ENCODE measurements around the gene RBM39.
"Not testable (repeated sequence)": the region's sequence is repeated elsewhere in the genome, so short reads cannot be mapped to it uniquely, and the experiment has no call there.

- TF ChIP-seq POLR2AphosphoS5 (IDR thresholded peaks at IDR 0.05; ENCODE audit: insufficient read depth in 1 of 2, low read depth in 1 of 2) = not testable (repeated sequence)
- TF ChIP-seq, protein P1, sequence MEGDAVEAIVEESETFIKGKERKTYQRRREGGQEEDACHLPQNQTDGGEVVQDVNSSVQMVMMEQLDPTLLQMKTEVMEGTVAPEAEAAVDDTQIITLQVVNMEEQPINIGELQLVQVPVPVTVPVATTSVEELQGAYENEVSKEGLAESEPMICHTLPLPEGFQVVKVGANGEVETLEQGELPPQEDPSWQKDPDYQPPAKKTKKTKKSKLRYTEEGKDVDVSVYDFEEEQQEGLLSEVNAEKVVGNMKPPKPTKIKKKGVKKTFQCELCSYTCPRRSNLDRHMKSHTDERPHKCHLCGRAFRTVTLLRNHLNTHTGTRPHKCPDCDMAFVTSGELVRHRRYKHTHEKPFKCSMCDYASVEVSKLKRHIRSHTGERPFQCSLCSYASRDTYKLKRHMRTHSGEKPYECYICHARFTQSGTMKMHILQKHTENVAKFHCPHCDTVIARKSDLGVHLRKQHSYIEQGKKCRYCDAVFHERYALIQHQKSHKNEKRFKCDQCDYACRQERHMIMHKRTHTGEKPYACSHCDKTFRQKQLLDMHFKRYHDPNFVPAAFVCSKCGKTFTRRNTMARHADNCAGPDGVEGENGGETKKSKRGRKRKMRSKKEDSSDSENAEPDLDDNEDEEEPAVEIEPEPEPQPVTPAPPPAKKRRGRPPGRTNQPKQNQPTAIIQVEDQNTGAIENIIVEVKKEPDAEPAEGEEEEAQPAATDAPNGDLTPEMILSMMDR (IDR thresholded peaks at IDR 0.05) = not testable (repeated sequence)
Measured at GRCh38 chr20:35705894-35706293, 36.2 kb downstream of the RBM39 start.
